Liver (tissue), 9 donors: ENCODE data around the gene RPS6KA5. TPM values are rescaled to one million over a fixed set of nuclear protein-coding genes. Genes with fewer than 3 reads are reported as not detected.

Source experiments
- DNase-seq: peaks from one replicate; pipeline ENCODE4 v3.0.0-alpha.2; 2017; ENCODE audit warnings: low spot score
- H3K27ac ChIP-seq, 2 donors: one replicate each; pipeline ENCODE4 v1.7.0; 2013; ENCODE audit warnings: inconsistent platforms in 2 of 2, low read length in 2 of 2, control low read depth in 1 of 2, low read depth in 1 of 2, mild to moderate bottlenecking in 1 of 2
- H3K27me3 ChIP-seq, 4 donors: one replicate each; pipeline versions ENCODE4 v1.6.1 to v1.7.0; 2013; ENCODE audit warnings: low read length in 3 of 4, inconsistent platforms in 1 of 4, mild to moderate bottlenecking in 1 of 4, moderate library complexity in 1 of 4; ENCODE audit not compliant: control insufficient read depth in 4 of 4, insufficient read depth in 4 of 4
- H3K36me3 ChIP-seq, 4 donors: one replicate each; pipeline versions ENCODE4 v1.6.1 to v1.7.0; 2013; ENCODE audit warnings: low read length in 3 of 4, mild to moderate bottlenecking in 3 of 4, low read depth in 1 of 4, moderate library complexity in 1 of 4; ENCODE audit not compliant: control insufficient read depth in 4 of 4, insufficient read depth in 3 of 4
- H3K4me1 ChIP-seq, 4 donors: one replicate each; pipeline versions ENCODE4 v1.6.1 to v1.7.0; 2013; ENCODE audit warnings: low read length in 3 of 4, mild to moderate bottlenecking in 3 of 4, moderate library complexity in 1 of 4; ENCODE audit not compliant: control insufficient read depth in 4 of 4, insufficient read depth in 4 of 4
- H3K4me3 ChIP-seq, 3 donors: one replicate each; pipeline versions ENCODE4 v1.6.1 to v1.7.0; 2013; ENCODE audit warnings: low read length in 3 of 3, control low read depth in 1 of 3, low read depth in 1 of 3, mild to moderate bottlenecking in 1 of 3
- H3K9ac ChIP-seq, 2 donors: one replicate each; pipeline ENCODE4 v1.7.0; 2013; ENCODE audit warnings: low read length in 2 of 2, mild to moderate bottlenecking in 2 of 2, moderate library complexity in 2 of 2, control low read depth in 1 of 2, low read depth in 1 of 2
- H3K9me3 ChIP-seq, 4 donors: one replicate each; pipeline versions ENCODE4 v1.6.1 to v1.7.0; 2013; ENCODE audit warnings: low read length in 3 of 4; ENCODE audit not compliant: control insufficient read depth in 4 of 4
- CTCF ChIP-seq: fragments of 150-350 bp; IDR thresholded peaks from 2 replicates; pipeline ENCODE4 v1.5.1; 2017; ENCODE audit warnings: improper control_type of control experiment, low read depth, low read length; ENCODE audit not compliant: missing input control
- EGR1 ChIP-seq, 2 donors: IDR thresholded peaks; 2 replicates each; pipeline ENCODE4 v1.6.1; 2016 to 2018; ENCODE audit warnings: antibody characterized with exemption in 2 of 2, low read depth in 2 of 2
- FOXA1 ChIP-seq: IDR thresholded peaks from 2 replicates; pipeline ENCODE4 v1.6.1; 2016; ENCODE audit warnings: antibody characterized with exemption
- FOXA2 ChIP-seq: IDR thresholded peaks from 2 replicates; pipeline ENCODE4 v1.6.1; 2016; ENCODE audit warnings: antibody characterized with exemption
- GABPA ChIP-seq, 2 donors: IDR thresholded peaks in 1 of 2; conservative IDR thresholded peaks in 1 of 2; 2 replicates each; pipeline ENCODE4 v1.6.1; 2016; ENCODE audit warnings: antibody characterized with exemption in 2 of 2, mild to moderate bottlenecking in 1 of 2, moderate library complexity in 1 of 2
- HNF4A ChIP-seq, 2 donors: conservative IDR thresholded peaks; 2 replicates each; pipeline ENCODE4 v1.6.1; 2016; ENCODE audit warnings: antibody characterized with exemption in 2 of 2, mild to moderate bottlenecking in 2 of 2
- HNF4G ChIP-seq: IDR thresholded peaks from 2 replicates; pipeline ENCODE4 v1.6.1; 2016; ENCODE audit warnings: antibody characterized with exemption
- JUND ChIP-seq, 2 donors: IDR thresholded peaks; 2 replicates each; pipeline ENCODE4 v1.6.1; 2016; ENCODE audit warnings: antibody characterized with exemption in 2 of 2
- NR2F2 ChIP-seq: IDR thresholded peaks from 2 replicates; pipeline ENCODE4 v1.6.1; 2016; ENCODE audit warnings: antibody characterized with exemption
- RAD21 ChIP-seq, 2 donors: IDR thresholded peaks; 2 replicates each; pipeline ENCODE4 v1.6.1; 2016; ENCODE audit warnings: antibody characterized with exemption in 2 of 2, mild to moderate bottlenecking in 2 of 2
- RXRA ChIP-seq, 2 donors: IDR thresholded peaks; 2 replicates each; pipeline ENCODE4 v1.6.1; 2017 to 2018; ENCODE audit warnings: antibody characterized with exemption in 2 of 2, mild to moderate bottlenecking in 1 of 2
- SP1 ChIP-seq: IDR thresholded peaks from 2 replicates; pipeline ENCODE4 v1.6.1; 2018; ENCODE audit warnings: antibody characterized with exemption, mild to moderate bottlenecking
- TAF1 ChIP-seq: conservative IDR thresholded peaks from 2 replicates; pipeline ENCODE4 v1.6.1; 2016; ENCODE audit warnings: antibody characterized with exemption, mild to moderate bottlenecking
- YY1 ChIP-seq: IDR thresholded peaks from 2 replicates; pipeline ENCODE4 v1.6.1; 2016; ENCODE audit warnings: antibody characterized with exemption, mild to moderate bottlenecking
- WGBS: extraction: QIAGEN DNeasy Blood & Tissue Kit; methylation state at CpG from one replicate; pipeline ENCODE4 v1.1.7; 2013; 5-methylcytosine and 5-hydroxymethylcytosine counted together
- polyA plus RNA-seq, 2 donors: library from polyadenylated mRNA; stranded (reverse) in 1 of 2; unstranded in 1 of 2; fragments of 200-250 nt in 1 of 2; fragments of >200 nt in 1 of 2; fragmentation: Nextera tagmentation in 1 of 2; extraction: Ambion mirVana in 1 of 2; gene quantifications; one replicate each; pipeline versions ENCODE4 v1.2.1 to v1.2.3, GENCODE V29; 2013 to 2015
- total RNA-seq, 2 donors: library from RNA; depleted of rRNA; stranded (reverse); fragments of >200 nt; gene quantifications; one replicate each; pipeline ENCODE4 v1.2.3, GENCODE V29; 2014
- TF ChIP-seq, protein P1 (sequence below): IDR thresholded peaks from 2 replicates; pipeline ENCODE4 v1.6.1; 2016; ENCODE audit warnings: antibody characterized with exemption
- TF ChIP-seq, protein P2 (sequence below): IDR thresholded peaks from 2 replicates; pipeline ENCODE4 v1.6.1; 2016; ENCODE audit warnings: antibody characterized with exemption, mild to moderate bottlenecking
- TF ChIP-seq, protein P3 (sequence below): IDR thresholded peaks from 2 replicates; pipeline ENCODE4 v1.6.1; 2016; ENCODE audit warnings: antibody characterized with exemption
- TF ChIP-seq, protein P4 (sequence below): IDR thresholded peaks from 2 replicates; pipeline ENCODE4 v1.6.1; 2016; ENCODE audit warnings: antibody characterized with exemption
- donor health status: healthy.
- donor health status: healthy.
- donor health status: healthy.
- donor health status: healthy.
- donor health status: healthy.

The RPS6KA5 gene
- total and polyA plus RNA-seq, 4 donors, result 0.52 to 2.3 (median 1.3) TPM

DNA sequence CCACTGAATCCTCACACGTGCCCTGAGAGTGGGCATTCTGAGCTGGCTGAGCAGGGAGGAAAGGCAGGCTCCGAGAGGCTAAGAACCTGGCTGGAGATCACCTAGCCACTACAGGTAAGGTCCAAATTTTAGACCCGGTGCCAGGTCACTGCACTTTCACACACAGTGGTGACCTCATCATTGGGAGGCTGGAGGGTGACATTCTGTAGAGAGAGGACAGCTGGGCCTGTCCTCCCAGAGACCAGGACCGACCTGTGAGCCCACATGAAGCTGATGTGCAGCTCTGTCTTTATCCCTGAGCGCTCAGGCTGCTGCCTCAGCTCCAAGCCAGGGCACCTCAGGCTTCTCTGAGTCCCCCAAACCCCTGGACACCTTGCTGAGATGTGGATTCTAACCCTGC is 248.3 kb downstream of the RPS6KA5 start:
- Histone ChIP-seq H3K4me1 (peaks cover 45 to 89% (median 76%) of the 10 kb centered on the region in 4 donors), H3K9me3 (no peaks in the 10 kb centered on the region), H3K27ac (peak overlapping the region in 1 of 2 donors; percentile 45), H3K36me3 (no peaks in the 10 kb centered on the region), H3K4me3 (no peak overlapping the region), H3K27me3 (no peaks in the 10 kb centered on the region), H3K9ac (no peak overlapping the region)
- no peak for DNase-seq
- TF ChIP-seq, protein P1, sequence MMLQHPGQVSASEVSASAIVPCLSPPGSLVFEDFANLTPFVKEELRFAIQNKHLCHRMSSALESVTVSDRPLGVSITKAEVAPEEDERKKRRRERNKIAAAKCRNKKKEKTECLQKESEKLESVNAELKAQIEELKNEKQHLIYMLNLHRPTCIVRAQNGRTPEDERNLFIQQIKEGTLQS, result peak; percentile 61
- no peak for TF ChIP-seq EGR1 (IDR thresholded peaks at IDR 0.05; ENCODE audit: low read depth in 2 of 2)
- peak; percentile 67 for TF ChIP-seq SP1
- TF ChIP-seq YY1, result no peak
- TF ChIP-seq HNF4G, result no peak
- TF ChIP-seq RXRA (IDR thresholded peaks at IDR 0.05), result peak; percentile 85 to 92
- no peak for TF ChIP-seq GABPA (IDR thresholded peaks at IDR 0.05 in 1 of 2, conservative IDR thresholded peaks at IDR 0.05 in 1 of 2)
- TF ChIP-seq, protein P2, sequence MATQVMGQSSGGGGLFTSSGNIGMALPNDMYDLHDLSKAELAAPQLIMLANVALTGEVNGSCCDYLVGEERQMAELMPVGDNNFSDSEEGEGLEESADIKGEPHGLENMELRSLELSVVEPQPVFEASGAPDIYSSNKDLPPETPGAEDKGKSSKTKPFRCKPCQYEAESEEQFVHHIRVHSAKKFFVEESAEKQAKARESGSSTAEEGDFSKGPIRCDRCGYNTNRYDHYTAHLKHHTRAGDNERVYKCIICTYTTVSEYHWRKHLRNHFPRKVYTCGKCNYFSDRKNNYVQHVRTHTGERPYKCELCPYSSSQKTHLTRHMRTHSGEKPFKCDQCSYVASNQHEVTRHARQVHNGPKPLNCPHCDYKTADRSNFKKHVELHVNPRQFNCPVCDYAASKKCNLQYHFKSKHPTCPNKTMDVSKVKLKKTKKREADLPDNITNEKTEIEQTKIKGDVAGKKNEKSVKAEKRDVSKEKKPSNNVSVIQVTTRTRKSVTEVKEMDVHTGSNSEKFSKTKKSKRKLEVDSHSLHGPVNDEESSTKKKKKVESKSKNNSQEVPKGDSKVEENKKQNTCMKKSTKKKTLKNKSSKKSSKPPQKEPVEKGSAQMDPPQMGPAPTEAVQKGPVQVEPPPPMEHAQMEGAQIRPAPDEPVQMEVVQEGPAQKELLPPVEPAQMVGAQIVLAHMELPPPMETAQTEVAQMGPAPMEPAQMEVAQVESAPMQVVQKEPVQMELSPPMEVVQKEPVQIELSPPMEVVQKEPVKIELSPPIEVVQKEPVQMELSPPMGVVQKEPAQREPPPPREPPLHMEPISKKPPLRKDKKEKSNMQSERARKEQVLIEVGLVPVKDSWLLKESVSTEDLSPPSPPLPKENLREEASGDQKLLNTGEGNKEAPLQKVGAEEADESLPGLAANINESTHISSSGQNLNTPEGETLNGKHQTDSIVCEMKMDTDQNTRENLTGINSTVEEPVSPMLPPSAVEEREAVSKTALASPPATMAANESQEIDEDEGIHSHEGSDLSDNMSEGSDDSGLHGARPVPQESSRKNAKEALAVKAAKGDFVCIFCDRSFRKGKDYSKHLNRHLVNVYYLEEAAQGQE, result no peak
- TF ChIP-seq CTCF, result no peak
- TF ChIP-seq JUND (IDR thresholded peaks at IDR 0.05), result peak; percentile 67 to 85
- TF ChIP-seq TAF1, result no peak
- TF ChIP-seq RAD21 (IDR thresholded peaks at IDR 0.05), result no peak
- no peak for TF ChIP-seq FOXA1
- TF ChIP-seq NR2F2, result no peak
- peak; percentile 84 to 86 for TF ChIP-seq HNF4A (conservative IDR thresholded peaks at IDR 0.05)
- 58% methylated on average over 5 of the region's 5 CpGs for WGBS

DNA sequence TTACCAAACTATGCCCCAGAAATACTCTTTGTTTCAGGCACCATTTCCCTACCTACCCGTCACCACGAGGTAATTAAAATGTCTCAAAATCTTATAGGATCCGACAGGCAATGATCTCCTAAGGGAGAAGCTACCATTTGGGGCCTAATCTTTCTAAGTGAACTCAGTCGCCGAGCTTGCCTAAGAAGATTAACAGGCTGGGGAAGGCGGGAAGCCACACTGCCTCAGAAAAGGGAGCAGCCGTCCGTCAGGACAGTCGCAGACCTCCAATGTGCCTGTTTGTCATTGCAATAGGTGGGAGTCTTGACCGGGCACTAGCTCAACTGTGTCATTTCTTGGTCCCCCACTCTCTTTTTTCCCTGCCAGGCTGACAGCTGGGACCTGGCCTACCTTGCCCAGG is 248.8 kb downstream of the RPS6KA5 start:
- Histone ChIP-seq H3K9ac (no peak overlapping the region), H3K4me3 (no peak overlapping the region), H3K4me1 (peaks cover 46 to 88% (median 74%) of the 10 kb centered on the region in 4 donors), H3K27me3 (no peaks in the 10 kb centered on the region), H3K9me3 (no peaks in the 10 kb centered on the region), H3K27ac (peak overlapping the region in 1 of 2 donors; percentile 45), H3K36me3 (no peaks in the 10 kb centered on the region)
- DNase-seq, result no peak
- WGBS, result 94% methylated on average over 10 of the region's 10 CpGs
- TF ChIP-seq CTCF, result no peak
- TF ChIP-seq RXRA (IDR thresholded peaks at IDR 0.05), result no peak
- no peak for TF ChIP-seq JUND (IDR thresholded peaks at IDR 0.05)
- no peak for TF ChIP-seq RAD21 (IDR thresholded peaks at IDR 0.05)
- TF ChIP-seq, protein P3, sequence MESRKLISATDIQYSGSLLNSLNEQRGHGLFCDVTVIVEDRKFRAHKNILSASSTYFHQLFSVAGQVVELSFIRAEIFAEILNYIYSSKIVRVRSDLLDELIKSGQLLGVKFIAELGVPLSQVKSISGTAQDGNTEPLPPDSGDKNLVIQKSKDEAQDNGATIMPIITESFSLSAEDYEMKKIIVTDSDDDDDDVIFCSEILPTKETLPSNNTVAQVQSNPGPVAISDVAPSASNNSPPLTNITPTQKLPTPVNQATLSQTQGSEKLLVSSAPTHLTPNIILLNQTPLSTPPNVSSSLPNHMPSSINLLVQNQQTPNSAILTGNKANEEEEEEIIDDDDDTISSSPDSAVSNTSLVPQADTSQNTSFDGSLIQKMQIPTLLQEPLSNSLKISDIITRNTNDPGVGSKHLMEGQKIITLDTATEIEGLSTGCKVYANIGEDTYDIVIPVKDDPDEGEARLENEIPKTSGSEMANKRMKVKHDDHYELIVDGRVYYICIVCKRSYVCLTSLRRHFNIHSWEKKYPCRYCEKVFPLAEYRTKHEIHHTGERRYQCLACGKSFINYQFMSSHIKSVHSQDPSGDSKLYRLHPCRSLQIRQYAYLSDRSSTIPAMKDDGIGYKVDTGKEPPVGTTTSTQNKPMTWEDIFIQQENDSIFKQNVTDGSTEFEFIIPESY, result no peak
- TF ChIP-seq, protein P4, sequence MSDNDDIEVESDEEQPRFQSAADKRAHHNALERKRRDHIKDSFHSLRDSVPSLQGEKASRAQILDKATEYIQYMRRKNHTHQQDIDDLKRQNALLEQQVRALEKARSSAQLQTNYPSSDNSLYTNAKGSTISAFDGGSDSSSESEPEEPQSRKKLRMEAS, result no peak
- TF ChIP-seq FOXA2, result no peak
- TF ChIP-seq, protein P2, result no peak
- no peak for TF ChIP-seq NR2F2
- TF ChIP-seq EGR1 (IDR thresholded peaks at IDR 0.05; ENCODE audit: low read depth in 2 of 2), result no peak
- no peak for TF ChIP-seq HNF4A (conservative IDR thresholded peaks at IDR 0.05)
- no peak for TF ChIP-seq YY1
